GM23248 (cell line): ENCODE measurements around the gene CHST3.

Experiments used
- EZH2 ChIP-seq: fragments of 200-600 bp; sonication (generic); IDR thresholded peaks from 2 replicates; pipeline ENCODE4 v1.6.1; 2018; ENCODE audit warnings: antibody characterized with exemption, mild to moderate bottlenecking; ENCODE audit not compliant: insufficient read depth, poor library complexity, severe bottlenecking
- EZH2phosphoT487 ChIP-seq: fragments of 200-600 bp; sonication (generic); IDR thresholded peaks from 2 replicates; pipeline ENCODE4 v1.6.1; 2018; ENCODE audit warnings: antibody characterized with exemption, moderate library complexity, mild to moderate bottlenecking, low read depth; ENCODE audit not compliant: insufficient read depth

- TF ChIP-seq EZH2phosphoT487: no peak
- no peak for TF ChIP-seq EZH2
Observed at GRCh38 chr10:71984126-71984808, 20.1 kb downstream of the CHST3 start.
